DMS 273 (cell line): Measurements from ENCODE around the gene ROBO2.
A peak's percentile ranks its signal among the peaks of the same experiment; 100 is the strongest.

Experiments used
- DNase-seq: peaks from one replicate; lab custom pipeline; 2025; ENCODE audit not compliant: unreplicated experiment; lab: John Stamatoyannopoulos, UW

ROBO2 gene

GRCh38 chr3:77254967-77255831 lies 215.3 kb downstream of the ROBO2 start:
- peak; percentile 78 for DNase-seq

- peak; percentile 82 for DNase-seq
These were observed 216.9 kb downstream of the ROBO2 start for GRCh38 chr3:77256584-77257503.

DNA sequence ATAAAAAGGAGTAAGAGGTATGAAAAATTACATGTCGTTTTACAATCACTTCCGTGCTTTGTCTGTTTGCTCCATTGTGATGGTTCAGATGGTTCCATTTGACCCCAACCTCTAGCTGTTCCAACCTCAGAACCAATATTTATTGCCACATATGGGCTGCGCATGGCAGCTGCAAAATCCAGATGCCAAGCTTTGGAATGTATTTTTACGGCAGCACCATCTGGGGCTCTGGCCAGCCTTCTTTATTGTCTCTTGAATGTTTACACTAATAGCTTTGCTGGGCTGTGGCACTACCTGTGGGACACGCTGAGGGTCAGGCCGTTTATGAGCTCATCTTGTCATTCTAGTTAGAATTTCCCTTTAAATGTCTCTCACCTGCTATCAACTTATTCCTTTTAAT lies 219.8 kb downstream of the ROBO2 start:
- DNase-seq = peak; percentile 71

DNA sequence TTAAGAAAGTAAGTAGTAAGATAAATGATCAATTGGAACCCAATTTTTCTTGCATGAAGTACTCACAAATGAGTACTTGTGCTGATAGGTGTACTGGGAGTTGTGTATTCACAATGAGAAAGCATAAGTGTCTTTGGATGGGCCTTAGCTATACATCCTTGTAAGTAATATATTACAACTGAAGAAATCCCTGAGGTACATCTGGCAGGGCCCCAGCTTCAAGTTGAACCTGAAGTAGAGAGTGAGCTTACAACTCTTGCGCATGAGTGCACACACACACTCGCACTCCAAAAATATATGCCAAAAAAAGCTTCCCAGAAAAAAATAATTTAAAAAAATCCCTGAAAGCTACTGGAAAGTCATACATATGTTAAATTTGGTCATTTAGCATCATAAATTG lies 222.5 kb downstream of the ROBO2 start:
- DNase-seq = no peak

DNA sequence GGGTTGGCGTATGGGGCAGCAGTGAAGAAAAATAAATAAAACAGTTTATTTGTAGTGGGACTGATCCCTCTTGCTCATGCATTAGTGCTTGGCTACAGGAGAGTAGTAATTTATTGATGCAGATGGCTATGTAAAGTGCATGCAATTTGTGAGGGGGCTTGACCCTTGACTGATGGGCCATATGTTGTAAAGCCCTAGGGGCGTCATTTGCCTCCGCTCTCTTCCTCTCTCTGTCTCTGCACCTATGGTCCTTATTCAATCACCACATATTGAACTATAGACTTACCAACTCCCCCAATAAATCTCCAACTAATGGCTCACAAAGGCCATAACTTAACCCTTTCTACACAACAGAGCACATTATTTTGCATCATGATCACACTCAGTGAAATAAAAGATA lies 227.7 kb downstream of the ROBO2 start:
- DNase-seq = no peak

- peak; percentile 9 for DNase-seq
These were observed 231.4 kb downstream of the ROBO2 start for GRCh38 chr3:77271306-77271705.

- DNase-seq = peak; percentile 9
These were observed 231.8 kb downstream of the ROBO2 start for GRCh38 chr3:77271711-77272110.

DNA sequence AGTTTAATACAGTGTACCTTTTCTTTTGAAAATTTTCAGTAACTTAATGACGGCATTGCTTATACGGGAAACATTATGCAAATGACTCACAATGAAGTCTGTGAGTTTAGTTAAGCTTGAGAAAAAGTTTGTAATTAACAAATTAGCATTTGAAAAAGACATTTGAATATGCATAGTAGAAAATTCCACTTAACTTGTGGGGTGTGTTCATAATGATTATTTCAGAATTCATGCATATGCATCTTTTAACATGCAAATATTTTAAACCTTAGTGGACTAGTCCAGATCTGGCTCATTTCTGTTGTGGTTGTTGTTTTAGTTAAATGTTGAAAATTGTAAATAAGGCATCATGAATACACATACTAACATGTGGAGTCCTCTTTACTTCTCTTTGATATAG lies 239.4 kb downstream of the ROBO2 start:
- DNase-seq = no peak

GRCh38 chr3:77281721-77282120 lies 241.8 kb downstream of the ROBO2 start:
- no peak for DNase-seq

DNA sequence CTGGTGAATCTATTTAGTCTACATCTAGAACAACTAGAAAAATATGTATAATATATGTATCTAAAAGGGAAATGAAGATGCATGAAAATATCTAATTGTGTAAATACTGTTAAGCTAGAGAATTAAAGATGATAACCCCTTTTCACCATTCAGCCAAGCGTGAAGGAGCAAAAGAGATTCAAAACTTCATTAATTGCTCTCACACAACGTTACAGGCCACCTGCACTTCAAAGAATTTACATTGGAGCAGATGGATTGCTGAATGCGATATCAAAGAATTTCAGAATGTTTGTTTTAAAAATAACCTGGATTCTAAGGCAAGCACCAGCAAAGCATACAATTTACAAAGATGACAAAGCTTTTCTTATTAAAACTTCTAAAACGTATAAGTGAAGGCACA lies 243.2 kb downstream of the ROBO2 start:
- peak; percentile 35 for DNase-seq

DNA sequence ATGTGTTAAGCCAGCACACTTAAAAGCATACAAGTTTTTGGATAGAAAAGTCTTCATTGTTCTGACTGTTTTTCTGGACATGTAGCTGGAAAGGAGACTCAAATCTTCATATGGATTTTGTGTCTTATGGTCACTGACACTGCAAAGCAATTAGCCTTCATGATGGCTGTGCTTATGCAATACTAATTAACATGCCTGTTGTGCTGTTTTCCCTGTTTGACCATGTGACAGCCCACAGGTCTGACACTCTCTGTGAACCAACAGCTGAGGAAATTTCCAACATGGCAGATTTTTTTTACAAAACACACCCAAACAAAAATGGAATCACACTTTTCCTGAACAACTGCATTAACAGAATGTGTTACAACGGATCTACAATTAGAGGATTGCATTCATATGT lies 248.4 kb downstream of the ROBO2 start:
- no peak for DNase-seq

GRCh38 chr3:77296527-77296926 lies 256.6 kb downstream of the ROBO2 start:
- DNase-seq = no peak

- DNase-seq = no peak
These were observed 258.5 kb downstream of the ROBO2 start for GRCh38 chr3:77298417-77298816.

DNA sequence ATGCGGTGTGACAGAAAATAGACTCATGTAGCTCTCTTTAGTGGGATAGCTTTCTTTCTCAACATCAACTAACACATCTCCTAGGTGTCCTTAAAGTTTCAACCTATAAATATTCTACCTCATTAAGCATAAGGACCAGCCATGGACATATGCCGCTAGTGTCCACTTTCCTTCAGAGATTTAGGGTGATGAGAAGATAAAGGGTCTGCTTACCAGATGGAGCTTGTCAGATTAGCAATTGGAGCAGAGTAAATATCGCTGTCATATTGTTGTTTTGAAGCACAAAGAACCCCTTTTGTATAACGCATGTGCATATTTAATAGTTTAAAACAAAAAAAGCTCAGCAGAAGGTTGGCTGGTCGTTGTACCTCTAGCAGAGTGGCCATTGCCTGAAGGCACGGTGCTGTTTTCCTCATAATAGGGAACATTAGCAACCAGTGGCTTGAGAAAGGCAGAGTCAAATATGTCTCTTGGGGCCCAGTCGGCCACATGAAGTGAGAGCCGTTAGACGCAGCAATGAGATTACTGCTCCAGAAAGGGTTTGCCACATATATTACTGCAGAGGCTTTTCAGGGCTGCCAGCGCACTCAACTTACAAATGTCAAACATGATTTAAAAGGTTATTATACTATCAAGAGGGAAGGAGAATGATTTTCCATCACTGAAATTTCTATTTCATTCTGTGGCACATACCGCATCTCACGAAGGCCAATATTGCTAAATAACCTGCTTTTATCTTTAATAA lies 264.2 kb downstream of the ROBO2 start:
- peak; percentile 54 for DNase-seq

DNA sequence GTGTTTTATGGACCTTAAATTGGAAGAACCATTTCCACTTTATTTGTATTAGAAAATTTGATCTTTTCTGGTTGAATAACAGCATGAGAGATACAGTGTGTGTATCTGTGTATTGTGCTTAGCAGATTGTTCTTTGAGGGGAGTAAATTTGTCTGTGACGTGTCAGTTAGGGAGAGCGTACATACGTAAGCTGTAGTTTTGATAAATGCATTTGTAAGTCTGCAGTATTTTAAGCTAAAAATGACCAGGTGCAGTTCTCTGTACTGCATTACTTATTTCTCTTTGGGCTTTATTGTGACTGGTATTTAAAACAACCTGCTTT lies 264.8 kb downstream of the ROBO2 start:
- DNase-seq = no peak

DNA sequence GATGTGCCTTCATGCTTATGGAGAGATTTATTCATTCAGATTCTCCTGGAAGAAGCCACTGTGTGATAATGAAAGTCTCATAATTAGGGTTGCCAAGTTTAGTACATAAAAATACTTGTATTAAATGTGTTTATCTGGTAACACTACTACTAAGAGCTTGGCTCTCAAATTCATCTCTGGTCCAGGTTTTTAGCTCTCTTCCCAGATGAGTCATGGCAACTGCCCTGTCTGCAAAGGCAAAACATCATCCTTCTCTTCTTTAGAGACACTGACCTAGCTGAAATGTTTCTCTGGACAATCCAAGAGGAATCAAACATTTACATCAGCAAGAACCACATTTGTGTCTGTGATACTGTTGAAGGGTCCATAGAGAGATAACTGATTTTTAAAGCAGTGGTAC lies 269.6 kb downstream of the ROBO2 start:
- no peak for DNase-seq

- DNase-seq = no peak
These were observed 273.9 kb downstream of the ROBO2 start for GRCh38 chr3:77313843-77314242.

- peak; percentile 60 for DNase-seq
These were observed 279.8 kb downstream of the ROBO2 start for GRCh38 chr3:77319711-77320110.

DNA sequence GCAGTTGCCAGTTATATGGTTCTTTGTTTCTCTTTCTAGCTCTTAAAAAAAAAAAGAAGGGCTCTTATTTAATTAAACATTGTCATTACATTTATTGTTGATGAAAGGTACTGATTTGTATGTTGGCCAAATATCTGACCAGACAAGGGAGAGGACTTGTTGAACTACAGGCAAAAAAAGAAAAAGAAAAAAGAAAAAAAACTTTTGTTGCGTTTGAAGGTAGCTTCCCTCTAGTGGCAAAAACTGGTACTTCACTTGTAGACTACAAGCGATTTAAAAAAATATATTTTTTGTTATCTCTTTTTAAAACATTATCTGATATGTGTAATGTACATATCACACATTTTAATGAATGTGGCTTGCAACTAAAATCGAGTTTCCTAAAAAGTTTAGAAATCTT lies 280.6 kb downstream of the ROBO2 start:
- DNase-seq = peak; percentile 66

DNA sequence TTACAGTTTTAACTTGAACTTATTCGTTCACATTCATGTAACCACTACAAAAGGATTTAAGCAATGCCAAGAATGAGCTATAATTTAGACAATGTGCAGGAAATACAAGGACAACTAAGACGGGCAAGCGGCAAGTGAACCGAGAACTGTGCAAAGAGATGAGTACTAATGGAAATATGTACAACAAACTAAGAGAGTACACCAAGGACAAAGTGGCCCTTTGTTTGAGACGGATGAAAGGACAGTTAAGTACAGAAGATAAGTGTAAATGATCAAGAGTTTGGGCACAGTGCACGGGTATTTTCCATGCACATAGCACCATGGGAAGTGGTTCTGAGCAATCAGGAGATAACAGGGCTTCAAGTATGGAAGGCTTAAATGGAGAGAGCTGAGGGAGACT lies 281.7 kb downstream of the ROBO2 start:
- DNase-seq = no peak

DNA sequence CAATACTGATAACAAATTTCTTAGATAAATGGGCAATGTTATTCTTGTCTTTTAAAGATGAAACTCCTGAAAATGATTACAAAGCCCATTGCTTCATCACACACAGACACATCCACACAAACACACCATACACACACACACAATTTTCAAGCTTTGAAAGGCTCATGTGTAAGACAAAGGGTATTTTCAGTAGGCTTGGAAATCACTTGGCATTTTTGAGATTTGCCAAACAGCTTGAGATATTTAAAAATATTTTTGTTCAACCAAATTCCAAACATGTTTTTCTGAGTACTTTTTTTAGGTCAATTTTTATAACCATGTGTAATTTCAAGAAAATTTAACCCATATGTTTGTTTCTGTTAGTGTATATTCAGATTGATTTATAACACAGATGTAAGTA lies 283.7 kb downstream of the ROBO2 start:
- no peak for DNase-seq
